HG03378 (cell line): ENCODE results near the gene MIP.
A peak's percentile ranks its signal among the peaks of the same experiment; 100 is the strongest.
"Not testable (repeated sequence)": the region's sequence is repeated elsewhere in the genome, so short reads cannot be mapped to it uniquely, and the experiment has no call there.

Source experiments
- ATAC-seq: cut with Tn5 transposase; IDR thresholded peaks from one replicate; pipeline ENCODE4 v1.9.1; 2021; ENCODE audit warnings: mild to moderate bottlenecking, moderate library complexity; ENCODE audit not compliant: unreplicated experiment

MIP gene

GRCh38 chr12:56468216-56469006 lies 14.0 kb upstream of the MIP start, which contains the start of gene SPRYD4:
TSS of gene SPRYD4 (plus strand) at chr12:56468578. CDS start at chr12:56468592, 14 bp downstream.
- ATAC-seq, result peak; percentile 73

GRCh38 chr12:56462565-56462964 lies 8.1 kb upstream of the MIP start:
- no peak for ATAC-seq

GRCh38 chr12:56461235-56462159 lies 7.0 kb upstream of the MIP start:
- no peak for ATAC-seq

- no peak for ATAC-seq
These were observed 3.4 kb upstream of the MIP start for GRCh38 chr12:56457817-56458216.

GRCh38 chr12:56451147-56451546 lies 3.3 kb downstream of the MIP start:
- no peak for ATAC-seq

- ATAC-seq, result no peak
These were observed 4.2 kb downstream of the MIP start for GRCh38 chr12:56450241-56450640.

GRCh38 chr12:56449622-56449984 lies 4.9 kb downstream of the MIP start:
- ATAC-seq, result no peak

GRCh38 chr12:56448860-56449621 lies 5.4 kb downstream of the MIP start, which contains the start of gene TIMELESS:
TSS of gene TIMELESS (minus strand) at chr12:56449426. CDS start at chr12:56434170, 15,256 bp downstream.
- ATAC-seq, result peak; percentile 80

- ATAC-seq, result not testable (repeated sequence)
These were observed 11.2 kb downstream of the MIP start for GRCh38 chr12:56443208-56443607.

- ATAC-seq, result no peak
These were observed 16.9 kb downstream of the MIP start for GRCh38 chr12:56437430-56438176.

- no peak for ATAC-seq
These were observed 19.6 kb downstream of the MIP start for GRCh38 chr12:56434828-56435227.

- ATAC-seq, result no peak
These were observed 22.6 kb downstream of the MIP start for GRCh38 chr12:56431850-56432249.

GRCh38 chr12:56431288-56431687 lies 23.2 kb downstream of the MIP start:
- ATAC-seq, result no peak

- ATAC-seq, result no peak
These were observed 28.5 kb downstream of the MIP start for GRCh38 chr12:56425940-56426438.

- ATAC-seq, result no peak
These were observed 29.3 kb downstream of the MIP start for GRCh38 chr12:56425193-56425592.

- no peak for ATAC-seq
These were observed 34.0 kb downstream of the MIP start for GRCh38 chr12:56420411-56420810.

- no peak for ATAC-seq
These were observed 36.7 kb downstream of the MIP start for GRCh38 chr12:56417739-56418138.

GRCh38 chr12:56414401-56414800 lies 40.1 kb downstream of the MIP start:
- no peak for ATAC-seq

GRCh38 chr12:56413392-56413791 lies 41.1 kb downstream of the MIP start:
- no peak for ATAC-seq
